Mesothelial cell of epicardium (in vitro differentiated cells): ENCODE results near the gene BCL11B. TPM values are rescaled to one million over a fixed set of nuclear protein-coding genes. Genes with fewer than 3 reads are reported as not detected.
"Not testable (repeated sequence)": the region's sequence is repeated elsewhere in the genome, so short reads cannot be mapped to it uniquely, and the experiment has no call there.

Source experiments
- DNase-seq, 2 experiments: peaks; one replicate each; pipeline ENCODE4 v3.0.0; 2021; ENCODE audit warnings: low spot score in 2 of 2; ENCODE audit not compliant: unreplicated experiment in 2 of 2
- H3K27ac Mint-ChIP-seq: 2 replicates; pipeline ENCODE4 v1.8.0; 2021; ENCODE audit warnings: mixed read lengths
- H3K27me3 Mint-ChIP-seq: 2 replicates; pipeline ENCODE4 v1.8.0; 2021; ENCODE audit warnings: low read depth, mixed read lengths
- H3K36me3 Mint-ChIP-seq: 2 replicates; pipeline ENCODE4 v1.8.0; 2021; ENCODE audit warnings: mixed read lengths
- H3K4me1 Mint-ChIP-seq: 2 replicates; pipeline ENCODE4 v1.8.0; 2021; ENCODE audit warnings: mixed read lengths
- H3K4me3 Mint-ChIP-seq: 2 replicates; pipeline ENCODE4 v1.8.0; 2021; ENCODE audit warnings: mild to moderate bottlenecking, moderate library complexity, mixed read lengths
- H3K9me3 Mint-ChIP-seq: 2 replicates; pipeline ENCODE4 v1.8.0; 2021; ENCODE audit warnings: mixed read lengths
- total RNA-seq: library from RNA; stranded (reverse); gene quantifications from 3 replicates; pipeline ENCODE4 v1.2.1, GENCODE V29; 2021
- TF ChIP-seq, protein P1 (sequence below): fragments of 200-600 bp; sonication (generic); IDR thresholded peaks from one replicate; pipeline ENCODE4 v1.5.0; 2021; ENCODE audit warnings: antibody characterized with exemption; ENCODE audit not compliant: unreplicated experiment

BCL11B gene
- total RNA-seq, 1 donor from 2014 or later, result 11.8 TPM

DNA sequence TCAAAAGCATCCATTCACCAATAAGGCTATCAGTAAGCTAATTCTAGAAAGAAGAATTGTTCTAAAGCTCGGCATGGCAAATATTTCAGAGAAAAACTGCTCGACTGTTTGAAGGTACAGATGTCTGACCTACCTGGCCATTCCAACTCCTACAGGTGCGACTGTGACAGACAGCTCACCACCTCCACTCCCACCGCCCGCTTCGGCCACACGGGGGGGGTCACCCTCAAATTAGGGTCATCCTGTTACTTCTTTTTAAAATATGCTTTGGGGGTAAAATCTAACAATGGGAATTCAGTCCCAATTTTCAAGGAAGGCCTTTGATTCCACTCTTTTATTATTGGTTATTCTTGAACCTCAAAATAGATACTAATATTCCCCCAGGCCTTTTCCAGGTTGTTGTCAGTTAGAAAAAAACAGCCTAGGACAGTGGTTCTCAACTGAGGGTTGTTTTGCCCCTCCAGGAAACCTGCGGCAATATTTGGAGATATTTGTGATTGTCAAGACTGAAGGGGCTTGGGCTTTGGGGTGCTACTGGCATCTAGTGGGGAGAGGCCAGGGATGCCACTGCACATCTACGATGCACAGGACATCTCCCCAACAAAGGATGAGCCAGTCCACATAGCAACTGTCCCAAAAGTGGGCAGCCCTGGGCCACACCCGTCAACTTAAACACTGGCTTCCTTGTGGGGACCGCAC lies 81.2 kb downstream of the BCL11B start:
- H3K36me3 Mint-ChIP-seq, result no peaks in the 10 kb centered on the region
- H3K27me3 Mint-ChIP-seq, result no peaks in the 10 kb centered on the region
- TF ChIP-seq, protein P1, sequence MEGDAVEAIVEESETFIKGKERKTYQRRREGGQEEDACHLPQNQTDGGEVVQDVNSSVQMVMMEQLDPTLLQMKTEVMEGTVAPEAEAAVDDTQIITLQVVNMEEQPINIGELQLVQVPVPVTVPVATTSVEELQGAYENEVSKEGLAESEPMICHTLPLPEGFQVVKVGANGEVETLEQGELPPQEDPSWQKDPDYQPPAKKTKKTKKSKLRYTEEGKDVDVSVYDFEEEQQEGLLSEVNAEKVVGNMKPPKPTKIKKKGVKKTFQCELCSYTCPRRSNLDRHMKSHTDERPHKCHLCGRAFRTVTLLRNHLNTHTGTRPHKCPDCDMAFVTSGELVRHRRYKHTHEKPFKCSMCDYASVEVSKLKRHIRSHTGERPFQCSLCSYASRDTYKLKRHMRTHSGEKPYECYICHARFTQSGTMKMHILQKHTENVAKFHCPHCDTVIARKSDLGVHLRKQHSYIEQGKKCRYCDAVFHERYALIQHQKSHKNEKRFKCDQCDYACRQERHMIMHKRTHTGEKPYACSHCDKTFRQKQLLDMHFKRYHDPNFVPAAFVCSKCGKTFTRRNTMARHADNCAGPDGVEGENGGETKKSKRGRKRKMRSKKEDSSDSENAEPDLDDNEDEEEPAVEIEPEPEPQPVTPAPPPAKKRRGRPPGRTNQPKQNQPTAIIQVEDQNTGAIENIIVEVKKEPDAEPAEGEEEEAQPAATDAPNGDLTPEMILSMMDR, result no peak
- peaks cover 67% of the 10 kb centered on the region for H3K4me1 Mint-ChIP-seq
- no peak overlapping the region for H3K4me3 Mint-ChIP-seq
- H3K9me3 Mint-ChIP-seq, result no peaks in the 10 kb centered on the region
- DNase-seq, result no peak
- H3K27ac Mint-ChIP-seq, result peak overlapping the region; percentile 93

DNA sequence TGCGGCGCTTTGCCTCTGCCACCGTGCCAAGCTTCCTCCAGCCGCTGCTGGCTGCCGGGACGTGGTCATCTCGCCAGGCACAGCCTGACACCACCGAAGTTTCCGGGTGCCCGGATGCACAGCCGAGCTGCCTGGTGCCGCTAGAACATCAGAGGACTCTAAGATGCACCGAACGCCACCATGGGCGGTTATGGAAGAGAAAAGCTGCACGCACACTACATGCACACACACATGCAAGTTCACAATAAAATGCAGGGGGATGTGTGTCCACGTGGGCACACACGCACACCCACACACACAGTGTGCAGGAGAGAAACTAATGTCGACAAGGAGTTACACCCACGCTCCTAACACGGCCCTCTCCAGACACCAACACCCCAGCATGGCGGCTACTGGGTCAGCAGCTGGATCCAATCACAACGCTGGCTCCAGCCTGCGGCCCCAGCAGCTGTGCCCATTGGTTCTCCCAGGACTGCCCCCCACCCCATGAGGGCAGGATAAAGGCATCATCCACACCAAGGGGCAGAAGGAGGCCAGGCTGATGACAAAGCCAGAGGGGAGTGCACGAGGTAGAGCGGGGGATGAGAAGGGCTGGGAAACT lies 82.7 kb downstream of the BCL11B start:
- peak overlapping the region; percentile 47 for H3K27ac Mint-ChIP-seq
- TF ChIP-seq, protein P1, result no peak
- H3K4me3 Mint-ChIP-seq, result no peak overlapping the region
- no peaks in the 10 kb centered on the region for H3K9me3 Mint-ChIP-seq
- peaks cover 54% of the 10 kb centered on the region for H3K4me1 Mint-ChIP-seq
- DNase-seq, result no peak
- no peaks in the 10 kb centered on the region for H3K27me3 Mint-ChIP-seq
- no peaks in the 10 kb centered on the region for H3K36me3 Mint-ChIP-seq

DNA sequence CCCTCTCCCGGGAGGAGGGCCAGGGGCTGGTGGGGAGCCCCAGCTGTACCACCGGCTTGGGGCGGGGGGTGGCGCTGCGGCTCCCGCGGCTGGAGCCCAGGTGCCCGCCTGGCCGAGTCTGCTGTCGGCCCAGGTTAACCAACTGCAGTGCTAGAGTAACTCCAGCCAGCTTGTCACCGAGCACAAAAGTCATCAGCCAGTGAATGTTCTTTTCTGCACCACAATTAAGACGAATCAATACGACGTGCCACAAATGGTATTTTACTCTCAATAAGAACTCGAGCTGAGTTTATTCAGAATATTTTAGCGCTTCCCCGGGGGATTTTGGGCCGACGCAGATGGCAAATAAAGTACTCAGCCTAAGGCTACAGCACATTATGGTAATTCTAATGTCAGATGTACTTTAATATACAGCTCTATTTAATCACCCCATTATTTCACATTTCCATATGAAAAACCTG lies 83.2 kb downstream of the BCL11B start:
- Mint-ChIP-seq H3K9me3 (no peaks in the 10 kb centered on the region), H3K36me3 (no peaks in the 10 kb centered on the region), H3K4me1 (peaks cover 50% of the 10 kb centered on the region), H3K4me3 (no peak overlapping the region), H3K27me3 (no peaks in the 10 kb centered on the region), H3K27ac (peak overlapping the region; percentile 47)
- TF ChIP-seq, protein P1, result no peak
- no peak for DNase-seq

DNA sequence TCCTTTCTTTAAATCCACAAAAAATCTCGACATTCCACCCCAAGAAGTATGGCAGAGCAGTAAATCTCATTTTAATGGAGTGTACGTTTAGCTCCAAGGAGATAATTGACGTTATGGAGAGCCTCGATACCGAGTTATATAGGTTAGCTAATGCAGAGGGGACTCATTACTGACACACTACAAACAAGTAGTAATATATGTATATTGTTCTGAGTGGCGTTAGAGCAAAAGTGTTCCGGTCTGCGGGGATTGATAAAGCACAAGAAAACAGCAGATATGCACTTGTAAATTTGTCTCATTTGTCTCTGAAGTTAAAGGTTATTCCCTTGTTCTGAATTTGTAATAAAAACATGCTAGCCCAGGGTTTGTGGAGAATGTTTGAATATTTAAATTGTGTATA lies 84.1 kb downstream of the BCL11B start:
- TF ChIP-seq, protein P1, result no peak
- Mint-ChIP-seq H3K9me3 (no peaks in the 10 kb centered on the region), H3K27ac (peak overlapping the region; percentile 5), H3K36me3 (peaks cover 2% of the 10 kb centered on the region), H3K4me1 (peaks cover 48% of the 10 kb centered on the region), H3K4me3 (no peak overlapping the region), H3K27me3 (no peaks in the 10 kb centered on the region)
- no peak for DNase-seq

DNA sequence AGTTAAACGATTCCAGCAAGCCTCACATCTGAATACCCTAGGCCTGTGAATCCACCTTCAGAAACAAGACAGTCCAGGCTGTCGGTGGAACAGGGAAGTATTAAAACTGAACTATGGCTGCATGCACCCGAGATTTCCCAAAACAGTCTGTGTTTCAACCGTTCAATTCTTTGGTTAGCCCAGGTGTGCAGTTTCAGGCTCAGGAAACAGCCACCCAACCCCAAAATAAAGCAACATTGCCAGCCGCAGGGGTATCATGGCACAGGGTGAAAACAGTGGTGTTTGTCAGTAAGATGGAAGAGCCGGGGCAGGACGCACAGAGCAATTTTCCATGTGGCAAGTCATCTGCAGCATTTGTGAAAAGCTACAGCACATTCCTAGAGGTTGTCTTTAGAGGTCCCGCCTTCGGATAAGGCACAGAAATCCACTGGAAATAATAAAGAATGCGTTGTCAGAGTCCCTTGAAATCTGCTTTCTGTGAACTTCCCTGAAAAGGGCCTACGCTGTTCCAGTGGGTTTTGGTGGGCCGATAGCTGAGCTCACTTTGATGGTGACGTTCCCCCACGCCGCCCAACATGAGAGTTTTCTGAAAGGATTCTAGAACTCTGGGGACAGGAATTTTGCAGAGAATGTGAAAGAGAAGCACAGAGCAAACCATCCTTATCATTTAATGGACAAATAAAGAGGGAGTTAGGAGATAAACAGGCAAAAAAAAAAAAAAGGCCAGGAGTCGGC lies 84.9 kb downstream of the BCL11B start:
- DNase-seq, result no peak
- peaks cover 2% of the 10 kb centered on the region for H3K36me3 Mint-ChIP-seq
- no peaks in the 10 kb centered on the region for H3K27me3 Mint-ChIP-seq
- peak overlapping the region; percentile 50 for H3K27ac Mint-ChIP-seq
- no peak overlapping the region for H3K4me3 Mint-ChIP-seq
- peaks cover 41% of the 10 kb centered on the region for H3K4me1 Mint-ChIP-seq
- TF ChIP-seq, protein P1, result no peak
- no peaks in the 10 kb centered on the region for H3K9me3 Mint-ChIP-seq

DNA sequence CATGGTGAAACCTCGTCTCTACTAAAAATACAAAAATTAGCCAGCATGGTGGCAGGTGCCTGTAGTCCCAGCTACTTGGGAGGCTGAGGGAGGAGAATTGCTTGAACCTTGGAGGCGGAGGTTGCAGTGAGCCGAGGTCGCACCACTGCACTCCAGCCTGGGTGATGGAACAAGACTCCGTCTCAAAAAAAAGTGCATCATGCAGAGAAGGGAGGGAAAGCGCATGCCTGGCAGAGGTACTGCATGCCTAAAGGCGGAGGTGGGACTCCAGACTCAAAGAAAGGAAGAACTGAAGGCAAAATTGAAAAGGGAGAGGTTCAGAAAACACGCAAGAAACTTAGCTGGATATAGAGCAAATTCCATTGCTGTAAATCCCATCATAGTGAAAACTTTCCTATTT lies 85.7 kb downstream of the BCL11B start:
- H3K36me3 Mint-ChIP-seq, DNase-seq, H3K27me3 Mint-ChIP-seq, H3K4me3 Mint-ChIP-seq, H3K9me3 Mint-ChIP-seq, H3K27ac Mint-ChIP-seq: not testable (repeated sequence)
- peaks cover 33% of the 10 kb centered on the region for H3K4me1 Mint-ChIP-seq
